Measurements from ENCODE around the gene ANKRD24.

ANKRD24 gene

DNA sequence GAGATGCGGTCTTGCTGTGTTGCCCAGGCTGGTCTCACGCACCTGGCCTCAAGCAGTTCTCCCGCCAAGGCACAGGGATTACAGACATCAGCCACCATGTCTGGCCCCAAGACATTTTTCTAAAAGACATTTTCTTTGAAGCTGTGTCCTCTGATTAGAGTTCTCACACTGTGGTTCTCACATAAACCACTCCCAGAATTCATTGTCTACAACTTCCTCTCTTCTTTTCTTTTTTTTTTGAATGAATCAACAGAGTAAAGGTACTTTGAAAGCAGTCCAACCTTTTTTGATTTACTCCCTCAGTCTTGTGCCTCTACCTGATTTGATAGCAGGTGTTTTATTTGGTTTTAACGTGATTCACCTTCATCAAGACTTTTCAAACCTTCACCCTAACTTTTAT, 82.3 kb downstream of the ANKRD24 start:
- Histone ChIP-seq H3K27ac (replicated peaks) (no peak overlapping the region), H3K4me3 (replicated peaks; ENCODE audit: insufficient read depth, low read length) (no peak overlapping the region), H3K27me3 (ENCODE audit: insufficient read depth, poor library complexity, severe bottlenecking) (no peaks in the 10 kb centered on the region)
- no peak for DNase-seq (ENCODE audit: low read depth in 1 of 2, low spot score in 1 of 2)
- TF ChIP-seq SPI1 (IDR thresholded peaks at IDR 0.05; ENCODE audit: borderline replicate concordance, low read depth), result peak; percentile 20; the same call in 1 of the 2 replicates
- TF ChIP-seq, protein P1, sequence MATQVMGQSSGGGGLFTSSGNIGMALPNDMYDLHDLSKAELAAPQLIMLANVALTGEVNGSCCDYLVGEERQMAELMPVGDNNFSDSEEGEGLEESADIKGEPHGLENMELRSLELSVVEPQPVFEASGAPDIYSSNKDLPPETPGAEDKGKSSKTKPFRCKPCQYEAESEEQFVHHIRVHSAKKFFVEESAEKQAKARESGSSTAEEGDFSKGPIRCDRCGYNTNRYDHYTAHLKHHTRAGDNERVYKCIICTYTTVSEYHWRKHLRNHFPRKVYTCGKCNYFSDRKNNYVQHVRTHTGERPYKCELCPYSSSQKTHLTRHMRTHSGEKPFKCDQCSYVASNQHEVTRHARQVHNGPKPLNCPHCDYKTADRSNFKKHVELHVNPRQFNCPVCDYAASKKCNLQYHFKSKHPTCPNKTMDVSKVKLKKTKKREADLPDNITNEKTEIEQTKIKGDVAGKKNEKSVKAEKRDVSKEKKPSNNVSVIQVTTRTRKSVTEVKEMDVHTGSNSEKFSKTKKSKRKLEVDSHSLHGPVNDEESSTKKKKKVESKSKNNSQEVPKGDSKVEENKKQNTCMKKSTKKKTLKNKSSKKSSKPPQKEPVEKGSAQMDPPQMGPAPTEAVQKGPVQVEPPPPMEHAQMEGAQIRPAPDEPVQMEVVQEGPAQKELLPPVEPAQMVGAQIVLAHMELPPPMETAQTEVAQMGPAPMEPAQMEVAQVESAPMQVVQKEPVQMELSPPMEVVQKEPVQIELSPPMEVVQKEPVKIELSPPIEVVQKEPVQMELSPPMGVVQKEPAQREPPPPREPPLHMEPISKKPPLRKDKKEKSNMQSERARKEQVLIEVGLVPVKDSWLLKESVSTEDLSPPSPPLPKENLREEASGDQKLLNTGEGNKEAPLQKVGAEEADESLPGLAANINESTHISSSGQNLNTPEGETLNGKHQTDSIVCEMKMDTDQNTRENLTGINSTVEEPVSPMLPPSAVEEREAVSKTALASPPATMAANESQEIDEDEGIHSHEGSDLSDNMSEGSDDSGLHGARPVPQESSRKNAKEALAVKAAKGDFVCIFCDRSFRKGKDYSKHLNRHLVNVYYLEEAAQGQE (IDR thresholded peaks at IDR 0.05; ENCODE audit: insufficient replicate concordance, low read depth), result no peak
- TF ChIP-seq, protein P2, sequence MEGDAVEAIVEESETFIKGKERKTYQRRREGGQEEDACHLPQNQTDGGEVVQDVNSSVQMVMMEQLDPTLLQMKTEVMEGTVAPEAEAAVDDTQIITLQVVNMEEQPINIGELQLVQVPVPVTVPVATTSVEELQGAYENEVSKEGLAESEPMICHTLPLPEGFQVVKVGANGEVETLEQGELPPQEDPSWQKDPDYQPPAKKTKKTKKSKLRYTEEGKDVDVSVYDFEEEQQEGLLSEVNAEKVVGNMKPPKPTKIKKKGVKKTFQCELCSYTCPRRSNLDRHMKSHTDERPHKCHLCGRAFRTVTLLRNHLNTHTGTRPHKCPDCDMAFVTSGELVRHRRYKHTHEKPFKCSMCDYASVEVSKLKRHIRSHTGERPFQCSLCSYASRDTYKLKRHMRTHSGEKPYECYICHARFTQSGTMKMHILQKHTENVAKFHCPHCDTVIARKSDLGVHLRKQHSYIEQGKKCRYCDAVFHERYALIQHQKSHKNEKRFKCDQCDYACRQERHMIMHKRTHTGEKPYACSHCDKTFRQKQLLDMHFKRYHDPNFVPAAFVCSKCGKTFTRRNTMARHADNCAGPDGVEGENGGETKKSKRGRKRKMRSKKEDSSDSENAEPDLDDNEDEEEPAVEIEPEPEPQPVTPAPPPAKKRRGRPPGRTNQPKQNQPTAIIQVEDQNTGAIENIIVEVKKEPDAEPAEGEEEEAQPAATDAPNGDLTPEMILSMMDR (IDR thresholded peaks at IDR 0.05; ENCODE audit: insufficient read depth, low read length), result no peak

DNA sequence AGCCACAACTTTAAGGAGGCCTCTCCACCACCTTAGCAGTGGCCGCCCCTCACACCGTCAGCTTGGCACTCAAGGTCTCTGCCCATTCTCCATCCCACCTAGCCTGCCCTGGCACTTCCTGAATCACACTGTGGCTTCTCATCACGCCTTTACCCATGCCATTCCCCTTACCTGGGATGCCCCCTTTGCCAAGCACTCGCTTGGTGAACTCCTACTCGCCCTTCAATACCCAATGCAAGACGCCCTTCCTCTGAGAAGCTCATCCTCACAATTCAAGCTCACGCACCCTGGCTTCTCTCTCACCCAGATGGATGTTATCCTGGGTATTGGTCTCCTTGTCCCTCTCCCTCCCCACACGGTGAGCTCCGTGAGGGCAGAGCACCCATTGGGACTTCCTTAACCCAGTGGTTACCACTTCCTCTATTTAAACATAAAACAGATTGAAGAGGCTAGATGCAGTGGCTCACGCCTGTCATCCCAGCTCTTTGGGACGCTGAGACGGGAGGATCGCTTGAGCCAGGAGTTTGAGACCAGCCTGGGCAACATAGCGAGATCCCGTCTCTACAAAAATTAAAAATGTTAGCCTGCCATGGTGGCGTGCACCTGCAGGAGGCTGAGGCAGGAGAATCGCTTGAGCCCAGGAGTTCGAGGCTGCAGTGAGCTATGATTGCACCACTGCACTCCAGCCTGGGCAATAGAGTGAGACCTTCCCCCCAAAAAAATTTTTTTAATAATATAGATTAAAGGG, 83.9 kb downstream of the ANKRD24 start:
- Histone ChIP-seq H3K4me3 (replicated peaks; ENCODE audit: insufficient read depth, low read length) (no peak overlapping the region), H3K27me3 (ENCODE audit: insufficient read depth, poor library complexity, severe bottlenecking) (no peaks in the 10 kb centered on the region), H3K27ac (replicated peaks) (no peak overlapping the region)
- no peak for TF ChIP-seq GABPA (IDR thresholded peaks at IDR 0.05; ENCODE audit: low read depth)
- TF ChIP-seq SPI1 (IDR thresholded peaks at IDR 0.05; ENCODE audit: borderline replicate concordance, low read depth), result peak; percentile 95
- peak in 1 of 2 experiments; percentile 73 for DNase-seq (ENCODE audit: low read depth in 1 of 2, low spot score in 1 of 2)

DNA sequence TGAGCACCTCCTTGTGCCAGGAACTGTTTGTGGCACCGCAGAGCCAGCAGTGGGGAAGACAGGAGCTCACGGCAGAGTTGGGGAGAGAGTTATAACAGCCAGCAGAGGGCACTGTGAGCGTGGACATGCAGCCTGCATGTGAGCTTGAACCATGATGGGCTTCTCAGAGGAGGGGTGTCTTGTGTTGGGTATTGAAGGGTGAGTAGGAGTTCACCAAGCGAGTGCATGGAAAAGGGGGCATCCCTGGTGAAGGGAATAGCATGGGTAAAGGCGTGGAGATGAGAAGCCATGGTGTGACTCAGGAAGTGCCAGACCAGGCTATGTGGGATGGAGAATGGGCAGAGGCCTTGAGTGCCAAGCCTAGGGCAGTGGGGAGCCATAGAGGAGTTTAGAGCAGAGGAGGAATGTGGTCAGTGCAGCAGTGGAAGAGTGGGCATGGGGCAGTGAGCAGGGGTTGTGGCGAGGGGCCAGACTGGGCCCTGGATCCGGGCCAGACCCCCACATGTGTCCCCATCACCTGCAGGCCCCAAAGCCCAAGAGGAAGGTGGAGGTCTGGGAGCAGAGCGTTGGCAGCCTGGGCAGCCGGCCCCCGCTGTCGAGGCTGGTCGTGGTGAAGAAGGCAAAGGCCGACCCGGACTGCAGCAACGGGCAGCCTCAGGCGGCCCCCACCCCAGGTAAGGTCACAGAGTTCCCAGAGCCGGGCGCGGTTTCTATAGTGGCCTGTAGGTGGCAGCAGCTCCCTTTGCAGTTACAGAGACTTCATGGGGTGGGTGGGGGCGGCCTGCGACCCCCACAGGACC, 84.8 kb downstream of the ANKRD24 start:
- H3K27ac ChIP-seq (replicated peaks), result no peak overlapping the region
- no peaks in the 10 kb centered on the region for H3K27me3 ChIP-seq (ENCODE audit: insufficient read depth, poor library complexity, severe bottlenecking)
- no peak overlapping the region for H3K4me3 ChIP-seq (replicated peaks; ENCODE audit: insufficient read depth, low read length)
- peak; percentile 61 to 73 for DNase-seq (ENCODE audit: low read depth in 1 of 2, low spot score in 1 of 2)
- TF ChIP-seq, protein P2 (IDR thresholded peaks at IDR 0.05; ENCODE audit: insufficient read depth, low read length), result peak; percentile 66
- TF ChIP-seq GABPA (IDR thresholded peaks at IDR 0.05; ENCODE audit: low read depth) (no peak), SPI1 (IDR thresholded peaks at IDR 0.05; ENCODE audit: borderline replicate concordance, low read depth) (no peak)

DNA sequence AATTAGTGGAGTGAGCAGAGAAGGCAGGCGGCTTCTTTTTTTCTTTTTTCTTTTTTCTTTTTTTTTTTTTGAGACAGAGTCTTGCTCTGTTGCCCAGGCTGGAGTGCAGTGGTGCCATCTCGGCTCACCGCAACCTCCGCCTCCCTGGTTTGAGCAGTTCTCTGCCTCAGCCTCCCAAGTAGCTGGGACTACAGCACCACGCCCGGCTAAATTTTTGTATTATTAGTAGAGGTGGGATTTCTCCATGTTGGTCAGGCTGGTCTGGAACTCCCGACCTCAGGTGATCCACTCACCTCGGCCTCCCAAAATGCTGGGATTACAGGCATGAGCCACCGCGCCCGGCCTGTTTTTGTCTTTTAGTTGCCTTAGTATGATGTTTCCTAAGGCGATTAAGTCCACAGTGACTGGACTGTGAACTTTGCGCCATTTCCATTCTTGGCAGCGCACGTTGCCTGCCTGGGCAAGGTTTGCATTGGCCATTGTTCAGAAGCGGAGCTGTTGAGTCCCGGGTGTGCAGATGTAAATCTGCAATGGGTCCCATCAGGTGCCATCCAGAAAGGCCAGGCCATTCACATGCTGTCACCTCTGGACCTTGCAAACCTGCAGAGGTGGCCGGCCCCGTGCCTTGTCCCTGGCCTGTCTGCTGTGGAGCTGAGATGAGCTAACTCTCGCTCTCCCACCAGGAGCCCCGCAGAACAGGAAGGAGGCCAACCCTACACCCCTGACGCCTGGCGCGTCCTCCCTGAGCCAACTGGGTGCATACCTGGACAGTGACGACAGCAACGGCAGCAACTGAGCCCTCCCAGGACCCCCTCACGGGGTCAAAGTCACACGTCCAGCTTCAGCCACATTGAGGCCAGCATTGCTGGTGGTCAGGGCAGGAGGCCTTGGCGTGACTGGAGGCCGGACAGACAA, 85.7 kb downstream of the ANKRD24 start:
- Histone ChIP-seq H3K27ac (replicated peaks) (no peak overlapping the region), H3K4me3 (replicated peaks; ENCODE audit: insufficient read depth, low read length) (no peak overlapping the region), H3K27me3 (ENCODE audit: insufficient read depth, poor library complexity, severe bottlenecking) (no peaks in the 10 kb centered on the region)
- DNase-seq (ENCODE audit: low read depth in 1 of 2, low spot score in 1 of 2), result no peak
- no peak for TF ChIP-seq GABPA (IDR thresholded peaks at IDR 0.05; ENCODE audit: low read depth)
- TF ChIP-seq, protein P1 (IDR thresholded peaks at IDR 0.05; ENCODE audit: insufficient replicate concordance, low read depth), result no peak

Data from HL-60 (cell line).